GM13976 (cell line): Measurements from ENCODE around the gene ZNF541.

ENCODE experiments used
- DNase-seq: peaks from one replicate; pipeline ENCODE4 v3.0.0; 2012; ENCODE audit warnings: low spot score
- in situ Hi-C: fragments of 300-500 bp; cut with MboI; formaldehyde crosslinking; loops from one replicate; pipeline ENCODE4 v1.12.0; 2022; ENCODE audit warnings: low sequenced_read_pairs, mixed read lengths, inconsistent platforms; ENCODE audit not compliant: unreplicated experiment
- TF ChIP-seq, protein P1 (sequence below): IDR thresholded peaks from 2 replicates; pipeline ENCODE4 v1.5.1; 2012; ENCODE audit warnings: borderline replicate concordance, mild to moderate bottlenecking; ENCODE audit not compliant: insufficient read depth; ENCODE audit errors: extremely low read depth, missing control alignments, control extremely low read depth

The ZNF541 gene

DNA sequence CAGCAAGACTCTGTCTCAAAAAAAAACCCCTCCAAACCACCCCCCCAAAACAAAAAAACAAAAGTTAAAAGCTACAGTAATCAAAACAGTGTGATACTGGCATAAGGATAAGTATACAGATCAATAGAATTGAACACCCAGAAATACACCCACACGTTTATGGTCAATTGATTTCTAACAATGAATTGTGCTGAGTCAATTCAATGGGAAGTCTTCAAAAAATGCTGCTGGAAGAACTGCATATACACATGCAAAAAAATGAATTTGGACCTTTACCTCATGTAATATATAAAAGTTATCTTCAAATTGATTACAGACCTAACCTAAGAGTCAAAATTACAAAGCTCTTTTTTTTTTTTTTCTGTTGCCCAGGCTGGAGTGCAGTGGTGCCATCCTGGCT lies 38.3 kb downstream of the ZNF541 start:
- in situ Hi-C loops: no loop called here
- TF ChIP-seq, protein P1, sequence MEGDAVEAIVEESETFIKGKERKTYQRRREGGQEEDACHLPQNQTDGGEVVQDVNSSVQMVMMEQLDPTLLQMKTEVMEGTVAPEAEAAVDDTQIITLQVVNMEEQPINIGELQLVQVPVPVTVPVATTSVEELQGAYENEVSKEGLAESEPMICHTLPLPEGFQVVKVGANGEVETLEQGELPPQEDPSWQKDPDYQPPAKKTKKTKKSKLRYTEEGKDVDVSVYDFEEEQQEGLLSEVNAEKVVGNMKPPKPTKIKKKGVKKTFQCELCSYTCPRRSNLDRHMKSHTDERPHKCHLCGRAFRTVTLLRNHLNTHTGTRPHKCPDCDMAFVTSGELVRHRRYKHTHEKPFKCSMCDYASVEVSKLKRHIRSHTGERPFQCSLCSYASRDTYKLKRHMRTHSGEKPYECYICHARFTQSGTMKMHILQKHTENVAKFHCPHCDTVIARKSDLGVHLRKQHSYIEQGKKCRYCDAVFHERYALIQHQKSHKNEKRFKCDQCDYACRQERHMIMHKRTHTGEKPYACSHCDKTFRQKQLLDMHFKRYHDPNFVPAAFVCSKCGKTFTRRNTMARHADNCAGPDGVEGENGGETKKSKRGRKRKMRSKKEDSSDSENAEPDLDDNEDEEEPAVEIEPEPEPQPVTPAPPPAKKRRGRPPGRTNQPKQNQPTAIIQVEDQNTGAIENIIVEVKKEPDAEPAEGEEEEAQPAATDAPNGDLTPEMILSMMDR: no peak
- DNase-seq: no peak

DNA sequence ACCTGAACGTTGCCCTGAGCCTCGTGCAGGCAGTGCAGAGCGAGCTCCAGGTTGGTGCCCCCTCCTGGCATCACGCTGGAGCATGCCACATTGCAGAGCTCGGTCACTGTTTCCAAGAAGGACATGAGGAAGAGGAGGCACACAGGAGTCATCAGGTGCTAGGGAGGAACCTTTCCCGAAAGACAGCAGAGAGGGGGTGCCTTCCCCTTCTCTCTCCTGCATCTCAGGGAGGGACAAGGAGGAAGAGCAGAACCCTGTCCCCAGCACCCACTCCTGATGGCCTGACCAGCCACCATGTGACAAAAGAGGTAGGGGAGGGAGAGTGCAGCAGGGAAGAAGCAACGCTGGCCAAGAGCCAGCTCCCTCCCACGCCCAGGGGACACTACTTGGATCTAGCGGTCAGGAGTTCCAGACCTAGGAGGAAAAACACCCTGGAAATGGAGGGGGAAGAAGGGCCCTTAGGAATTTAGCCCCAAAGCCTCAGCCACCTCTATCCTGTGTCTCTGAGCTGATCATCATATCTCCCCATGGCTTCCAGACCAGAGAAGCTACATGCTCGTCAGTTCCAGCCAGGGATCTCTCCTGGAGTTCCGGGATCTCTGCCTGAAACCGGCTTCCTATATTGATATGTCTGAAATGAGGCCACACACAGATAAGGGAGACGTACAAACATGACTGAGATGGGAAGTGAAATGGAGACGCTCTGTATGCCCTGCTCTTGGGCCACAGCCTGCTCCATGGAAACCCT lies 41.1 kb downstream of the ZNF541 start:
- TF ChIP-seq, protein P1: no peak
- in situ Hi-C loops: no loop called here
- no peak for DNase-seq

DNA sequence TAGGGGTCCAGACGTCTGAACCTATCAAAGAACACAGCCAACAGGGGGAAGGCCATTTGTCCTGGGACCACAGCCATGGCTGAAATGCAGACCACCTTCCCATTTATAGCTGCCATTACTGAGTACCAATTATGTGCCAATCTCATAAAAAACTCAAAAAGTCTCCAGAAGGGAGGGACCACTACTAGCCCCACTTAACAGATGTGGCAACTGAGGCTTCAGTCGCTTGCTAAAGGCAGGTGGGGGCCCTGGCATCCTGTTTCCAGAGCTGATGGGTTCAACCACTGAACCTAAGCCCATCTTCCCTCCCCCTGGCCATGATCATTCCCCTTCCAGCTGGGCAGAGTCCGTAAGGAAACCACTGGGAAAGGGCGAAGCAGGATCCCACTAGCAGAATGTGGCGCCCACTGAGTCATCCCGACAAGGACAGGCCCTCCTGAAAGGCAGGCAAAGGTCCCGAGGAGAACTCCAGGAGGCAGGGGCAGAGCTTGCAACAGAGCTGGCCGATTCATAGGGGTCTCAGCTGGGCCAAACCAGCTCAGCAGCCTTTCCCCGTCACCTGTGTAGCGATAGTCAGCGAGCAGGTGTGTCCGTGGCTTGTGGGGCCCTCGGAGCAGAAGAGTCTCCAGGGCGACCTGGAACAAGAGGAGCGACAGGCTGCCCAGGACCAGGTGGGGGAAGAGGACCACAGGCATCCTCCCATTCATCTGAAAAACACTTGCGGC lies 43.8 kb downstream of the ZNF541 start:
- DNase-seq: no peak
- TF ChIP-seq, protein P1: no peak
- in situ Hi-C loops: no loop called here

DNA sequence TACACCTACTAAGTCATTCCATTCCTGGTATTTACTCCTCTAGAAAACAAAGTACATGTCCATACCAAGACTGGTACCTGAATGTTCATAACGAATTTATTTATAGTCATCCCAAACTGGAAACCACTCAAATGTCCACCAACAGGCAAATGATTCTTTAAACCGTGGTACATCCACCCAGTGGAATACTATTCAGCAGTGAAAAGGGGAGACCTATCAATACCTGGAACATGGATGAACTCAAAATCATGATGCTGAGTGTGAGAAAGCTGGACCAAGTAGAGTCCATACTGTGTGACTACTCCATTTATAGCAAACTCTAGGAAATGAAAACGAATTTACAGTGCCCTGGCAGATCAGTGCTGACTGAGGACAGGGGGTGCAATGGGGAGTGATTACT lies 46.1 kb downstream of the ZNF541 start:
- DNase-seq: no peak
- in situ Hi-C loops: no loop called here
- TF ChIP-seq, protein P1: no peak

DNA sequence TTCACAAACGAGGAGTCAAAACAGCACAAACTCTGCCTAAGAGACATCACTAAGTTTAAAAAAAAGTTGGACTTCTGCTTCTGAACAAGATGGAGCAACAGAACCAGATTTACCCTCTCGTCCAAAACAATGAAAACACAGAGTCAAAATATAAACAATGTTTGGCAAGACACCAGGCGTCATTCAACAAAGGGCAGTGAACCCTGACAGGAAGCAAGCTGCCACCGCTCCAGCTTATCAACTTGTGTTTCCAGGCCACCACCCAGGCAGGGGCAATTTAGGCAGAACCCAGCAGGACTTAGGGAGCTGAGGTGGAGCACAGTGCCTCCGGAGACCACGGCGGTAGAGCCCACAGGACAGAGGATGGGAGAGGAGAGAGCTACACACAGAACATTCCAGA lies 49.5 kb downstream of the ZNF541 start:
- TF ChIP-seq, protein P1: no peak
- no peak for DNase-seq
- in situ Hi-C loops: no loop called here
